Psoas muscle (tissue), 8 donors: Measurements from ENCODE around the gene LRRC32. TPM values are rescaled to one million over a fixed set of nuclear protein-coding genes. Genes with fewer than 3 reads are reported as not detected.

Experiments used
- ATAC-seq, 4 donors: fragments of 200-7000 bp; cut with Tn5 transposase; one replicate each; pipeline ENCODE4 v1.9.1; 2020; ENCODE audit warnings: moderate library complexity in 3 of 4, mild to moderate bottlenecking in 2 of 4
- DNase-seq, 2 donors: peaks; one replicate each; pipeline ENCODE4 v3.0.0-alpha.2; 2020
- H3K27ac ChIP-seq: fragments of 200-600 bp; one replicate; pipeline ENCODE4 v1.8.0; 2022
- H3K27me3 ChIP-seq, 3 donors: fragments of 200-600 bp in 1 of 3; one replicate each; pipeline versions ENCODE4 v1.6.1 to v1.8.0; 2013 to 2022; ENCODE audit warnings: low read length in 2 of 3, mild to moderate bottlenecking in 2 of 3, moderate library complexity in 1 of 3; ENCODE audit not compliant: insufficient read depth in 3 of 3
- H3K36me3 ChIP-seq, 2 donors: fragments of 200-600 bp in 1 of 2; one replicate each; pipeline versions ENCODE4 v1.6.1 to v1.8.0; 2013 to 2022; ENCODE audit warnings: low read depth in 1 of 2, mild to moderate bottlenecking in 1 of 2, moderate library complexity in 1 of 2; ENCODE audit not compliant: insufficient read depth in 1 of 2
- H3K4me1 ChIP-seq: fragments of 200-600 bp; one replicate; pipeline ENCODE4 v1.8.0; 2022
- H3K4me3 ChIP-seq: fragments of 200-600 bp; one replicate; pipeline ENCODE4 v1.8.0; 2022; ENCODE audit warnings: mild to moderate bottlenecking
- H3K9me3 ChIP-seq: fragments of 200-600 bp; one replicate; pipeline ENCODE4 v1.8.0; 2022
- whole genome bisulfite sequencing, 3 donors: extraction: QIAGEN DNeasy Blood & Tissue Kit; methylation state at CpG; one replicate each; pipeline versions ENCODE4 v1.1.6 to v1.1.7; 2013; 5-methylcytosine and 5-hydroxymethylcytosine counted together
- intact Hi-C, 2 donors: fragments of 100-400 bp; cut with DNase I; formaldehyde crosslinking; loops; one replicate each; pipeline versions ENCODE4 v1.11.0 to v1.14.2; 2022
- polyA plus RNA-seq, 3 donors: library from polyadenylated mRNA; stranded (reverse); fragments of 200-250 nt; gene quantifications; one replicate each; pipeline ENCODE4 v1.2.3, GENCODE V29; 2013
- total RNA-seq, 4 donors: library from RNA; stranded (reverse); fragmentation: NEBNext Ultra II Directional in 2 of 4; extraction: Animal tissue kit (Norgen Biotek cat#: 25700) in 2 of 4; gene quantifications; one replicate each; pipeline versions ENCODE4 v1.2.1 to v1.2.4, GENCODE V29; 2021 to 2023
- TF ChIP-seq, protein P1 (sequence below): fragments of 200-600 bp; IDR thresholded peaks from one replicate; pipeline ENCODE4 v1.8.0; 2022; ENCODE audit warnings: antibody characterized with exemption
- donor health status: healthy with polysubstance abuse.
- donor health status: DM: no; HTN: no; CAD: no; lungs with moderate emphysema.
- donor health status: Bipolar disorder and iron deficiency.
- donor health status: healthy.
- donor health status: DM: yes; HTN: yes; CAD: no.
- donor health status: DM: no; HTN: no; CAD: no.
- donor health status: DM: no; HTN: no; CAD: no.
- donor health status: DM: yes; HTN: yes; CAD: no.

The LRRC32 gene
- total and polyA plus RNA-seq, 7 donors: 14.7 to 32.9 (median 16.7) TPM

- TF ChIP-seq, protein P1, sequence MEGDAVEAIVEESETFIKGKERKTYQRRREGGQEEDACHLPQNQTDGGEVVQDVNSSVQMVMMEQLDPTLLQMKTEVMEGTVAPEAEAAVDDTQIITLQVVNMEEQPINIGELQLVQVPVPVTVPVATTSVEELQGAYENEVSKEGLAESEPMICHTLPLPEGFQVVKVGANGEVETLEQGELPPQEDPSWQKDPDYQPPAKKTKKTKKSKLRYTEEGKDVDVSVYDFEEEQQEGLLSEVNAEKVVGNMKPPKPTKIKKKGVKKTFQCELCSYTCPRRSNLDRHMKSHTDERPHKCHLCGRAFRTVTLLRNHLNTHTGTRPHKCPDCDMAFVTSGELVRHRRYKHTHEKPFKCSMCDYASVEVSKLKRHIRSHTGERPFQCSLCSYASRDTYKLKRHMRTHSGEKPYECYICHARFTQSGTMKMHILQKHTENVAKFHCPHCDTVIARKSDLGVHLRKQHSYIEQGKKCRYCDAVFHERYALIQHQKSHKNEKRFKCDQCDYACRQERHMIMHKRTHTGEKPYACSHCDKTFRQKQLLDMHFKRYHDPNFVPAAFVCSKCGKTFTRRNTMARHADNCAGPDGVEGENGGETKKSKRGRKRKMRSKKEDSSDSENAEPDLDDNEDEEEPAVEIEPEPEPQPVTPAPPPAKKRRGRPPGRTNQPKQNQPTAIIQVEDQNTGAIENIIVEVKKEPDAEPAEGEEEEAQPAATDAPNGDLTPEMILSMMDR: no peak
- DNase-seq: no peak
- no peak overlapping the region for H3K4me3 ChIP-seq
- H3K9me3 ChIP-seq: no peaks in the 10 kb centered on the region
- peak overlapping the region; percentile 16 for H3K27ac ChIP-seq
- no peaks in the 10 kb centered on the region for H3K4me1 ChIP-seq
- no peaks in the 10 kb centered on the region for H3K27me3 ChIP-seq
- intact Hi-C loops: no loop called here
- peaks cover 0 to 24% of the 10 kb centered on the region in 2 donors for H3K36me3 ChIP-seq
- no peak for ATAC-seq
- WGBS, 3 donors: 42 to 55% (median 48%) methylated on average over 7 of the region's 7 CpGs
These were observed 13.9 kb downstream of the LRRC32 start for GRCh38 chr11:76656571-76657081.

GRCh38 chr11:76656050-76656531 lies 14.5 kb downstream of the LRRC32 start:
- no peaks in the 10 kb centered on the region for H3K27me3 ChIP-seq
- intact Hi-C loops: no loop called here
- no peaks in the 10 kb centered on the region for H3K9me3 ChIP-seq
- DNase-seq (no peak), ATAC-seq (no peak)
- no peak overlapping the region for H3K4me3 ChIP-seq
- H3K27ac ChIP-seq: no peak overlapping the region
- H3K4me1 ChIP-seq: no peaks in the 10 kb centered on the region
- TF ChIP-seq, protein P1: no peak
- WGBS, 3 donors: 76 to 83% (median 79%) methylated on average over 8 of the region's 8 CpGs
- peaks cover 0 to 24% of the 10 kb centered on the region in 2 donors for H3K36me3 ChIP-seq

GRCh38 chr11:76655501-76656049 lies 15.0 kb downstream of the LRRC32 start:
- DNase-seq: no peak

GRCh38 chr11:76654980-76655379 lies 15.6 kb downstream of the LRRC32 start:
- H3K4me1 ChIP-seq: no peaks in the 10 kb centered on the region
- WGBS, 3 donors: 95 to 96% (median 95%) methylated on average over 4 of the region's 4 CpGs
- ATAC-seq: no peak

More at GRCh38 chr11:76655501-76656049, 15.0 kb downstream of the LRRC32 start:
- Histone ChIP-seq H3K4me3 (no peak overlapping the region), H3K36me3 (peaks cover 0 to 24% of the 10 kb centered on the region in 2 donors), H3K27me3 (no peaks in the 10 kb centered on the region), H3K4me1 (no peaks in the 10 kb centered on the region), H3K27ac (no peak overlapping the region), H3K9me3 (no peaks in the 10 kb centered on the region)
- ATAC-seq: no peak
- WGBS, 3 donors: 81 to 87% (median 86%) methylated on average over 15 of the region's 15 CpGs
- TF ChIP-seq, protein P1: no peak
- intact Hi-C loops: no loop called here

More at GRCh38 chr11:76654980-76655379, 15.6 kb downstream of the LRRC32 start:
- H3K9me3 ChIP-seq: no peaks in the 10 kb centered on the region
- intact Hi-C loops: no loop called here
- no peak overlapping the region for H3K4me3 ChIP-seq
- no peaks in the 10 kb centered on the region for H3K27me3 ChIP-seq
- peaks cover 0 to 18% of the 10 kb centered on the region in 2 donors for H3K36me3 ChIP-seq
- H3K27ac ChIP-seq: peak overlapping the region; percentile 65
- no peak for DNase-seq
- TF ChIP-seq, protein P1: no peak
